DMS153 treated with DMSO at 0.1 percent for 48 hours (cell line): Measurements from ENCODE around the gene ADAMTSL3.
"Not testable (repeated sequence)": the region's sequence is repeated elsewhere in the genome, so short reads cannot be mapped to it uniquely, and the experiment has no call there.

Experiments used
- DNase-seq: peaks from one replicate; lab custom pipeline; 2025; ENCODE audit not compliant: unreplicated experiment; lab: John Stamatoyannopoulos, UW

The ADAMTSL3 gene

DNA sequence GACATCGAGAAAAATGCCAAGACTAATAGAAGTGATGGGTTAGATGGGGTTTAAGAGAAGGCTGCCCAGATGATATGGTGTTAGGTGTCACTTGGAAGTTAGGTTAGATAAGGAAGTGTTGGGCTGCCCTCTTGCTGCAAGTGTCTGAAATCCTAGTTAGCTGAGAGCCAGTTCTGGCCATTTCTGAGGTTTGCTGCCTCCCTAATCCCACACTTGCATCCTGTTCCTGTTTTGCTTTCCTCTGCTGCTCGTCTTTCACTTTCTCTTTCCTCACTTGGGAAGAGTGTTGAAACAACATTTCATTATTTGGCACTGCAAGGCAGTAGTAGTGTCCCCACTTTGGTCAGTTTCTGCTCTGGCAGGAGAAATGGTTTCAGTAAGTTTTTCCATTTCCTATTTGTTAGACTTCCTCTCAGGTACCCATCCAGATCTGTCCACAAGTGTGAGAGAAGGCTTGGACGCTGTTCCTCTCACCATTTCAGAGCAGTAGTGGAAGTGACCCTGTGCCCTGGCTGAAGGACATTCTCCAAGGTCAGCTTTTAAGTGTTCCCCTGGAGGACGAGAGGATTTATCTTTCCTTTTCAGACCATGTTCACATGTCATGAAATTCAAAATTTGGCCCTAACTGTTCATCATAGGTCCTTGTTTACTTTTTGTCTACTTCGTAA is 93.3 kb downstream of the ADAMTSL3 start:
- no peak for DNase-seq

- no peak for DNase-seq
These were observed 93.8 kb downstream of the ADAMTSL3 start for GRCh38 chr15:83747718-83748110.

GRCh38 chr15:83753872-83754493 is 100.1 kb downstream of the ADAMTSL3 start:
- DNase-seq: no peak

GRCh38 chr15:83757291-83757690 is 103.4 kb downstream of the ADAMTSL3 start:
- not testable (repeated sequence) for DNase-seq

GRCh38 chr15:83762367-83762766 is 108.4 kb downstream of the ADAMTSL3 start:
- DNase-seq: no peak

DNA sequence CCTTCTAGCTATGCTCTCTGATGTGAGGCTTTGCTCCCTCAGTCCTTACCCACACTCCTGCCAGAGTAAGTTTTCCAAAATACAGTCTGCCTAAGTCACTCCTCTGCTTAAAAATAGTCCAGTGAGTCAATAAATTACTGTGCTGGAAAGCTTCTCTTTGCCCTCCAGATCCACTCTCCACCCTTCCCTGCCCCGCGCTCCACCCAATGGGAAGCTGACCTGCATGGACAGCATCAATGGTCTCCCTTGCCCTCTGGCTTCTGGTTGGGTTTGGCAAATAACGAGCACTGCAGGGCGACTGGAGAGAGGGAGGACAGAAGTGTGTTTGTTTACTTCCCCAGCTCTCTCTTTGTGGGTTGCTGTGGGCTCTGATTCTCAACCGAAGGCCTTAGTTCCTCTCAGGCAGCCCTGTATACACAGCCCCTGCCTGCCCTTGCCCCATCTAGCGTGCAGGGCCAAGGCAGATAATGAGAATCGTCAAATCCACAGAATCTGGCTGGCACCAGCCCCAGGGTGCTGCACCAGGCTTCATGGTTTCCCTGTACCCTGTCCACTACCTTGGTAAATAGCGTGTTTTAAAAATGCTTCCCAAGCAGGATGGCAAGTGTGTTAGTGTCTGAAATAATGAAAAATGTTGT is 110.4 kb downstream of the ADAMTSL3 start:
- no peak for DNase-seq

DNA sequence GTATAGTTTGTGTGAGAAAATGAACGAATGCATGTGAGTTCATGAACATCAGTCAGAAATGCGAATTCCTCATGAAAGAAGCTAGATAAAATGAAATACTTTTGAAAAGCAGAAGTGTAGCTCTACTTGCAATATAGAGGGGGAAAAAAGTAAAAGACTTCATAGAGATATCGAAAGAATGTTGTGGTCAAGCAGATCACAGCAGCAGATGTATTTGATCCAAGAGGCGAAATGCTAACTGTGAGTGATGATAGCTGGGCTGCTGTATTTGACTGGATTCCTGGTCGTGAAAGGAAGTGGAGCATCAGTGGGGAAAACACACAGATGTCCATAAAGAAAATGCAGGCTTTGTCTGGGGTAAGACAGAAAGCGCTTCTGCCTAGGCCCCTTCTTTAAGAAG is 112.4 kb downstream of the ADAMTSL3 start:
- no peak for DNase-seq

- no peak for DNase-seq
These were observed 113.8 kb downstream of the ADAMTSL3 start for GRCh38 chr15:83767741-83768140.

DNA sequence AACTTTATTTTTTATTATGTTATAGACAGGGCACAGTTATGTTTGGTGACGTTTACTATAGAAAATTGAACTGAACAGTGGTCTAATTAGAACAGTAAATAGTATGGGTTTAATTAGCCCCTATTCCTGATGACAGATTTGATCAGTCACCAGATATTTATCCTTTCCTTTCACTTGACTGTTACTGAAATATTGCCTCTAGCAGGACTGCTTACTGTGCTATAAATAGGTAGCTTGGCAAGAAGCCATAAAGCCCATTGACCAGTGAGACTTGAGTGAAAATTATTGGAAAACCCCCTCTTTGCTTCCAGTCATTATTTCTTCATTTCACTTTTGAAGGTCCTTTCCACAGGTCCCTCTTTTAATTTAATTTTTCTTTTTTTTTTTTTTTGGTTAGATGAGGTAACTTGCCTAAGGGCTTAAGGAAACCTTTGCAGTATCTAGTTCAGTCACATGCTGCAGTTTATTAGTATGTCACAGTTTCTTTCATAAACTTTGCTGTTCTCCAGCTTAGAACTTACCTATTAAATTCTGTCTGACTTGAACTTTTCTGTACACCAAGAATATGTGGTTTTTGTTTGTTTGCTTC is 115.6 kb downstream of the ADAMTSL3 start:
- DNase-seq: no peak

- no peak for DNase-seq
These were observed 121.8 kb downstream of the ADAMTSL3 start for GRCh38 chr15:83775738-83776137.

DNA sequence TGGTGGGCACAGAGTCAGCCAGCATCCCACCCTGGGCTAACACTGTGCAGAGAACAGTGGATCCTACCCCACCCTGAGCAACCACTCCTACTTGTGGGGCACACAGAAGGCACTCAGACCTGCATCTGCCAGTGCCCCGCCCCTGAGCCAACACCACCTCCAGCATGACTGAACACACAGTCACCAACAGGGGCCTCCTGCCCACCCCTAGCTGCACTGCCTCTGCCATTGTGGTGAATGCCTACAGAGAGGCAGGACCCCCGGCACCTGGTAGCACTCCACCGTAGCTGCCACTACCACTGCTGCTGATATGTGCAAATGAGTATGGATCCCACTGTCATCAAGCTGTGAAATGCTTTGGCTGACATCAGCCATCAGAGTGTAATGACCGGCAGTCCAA is 123.1 kb downstream of the ADAMTSL3 start:
- DNase-seq: no peak

- no peak for DNase-seq
These were observed 129.3 kb downstream of the ADAMTSL3 start for GRCh38 chr15:83783227-83783626.

DNA sequence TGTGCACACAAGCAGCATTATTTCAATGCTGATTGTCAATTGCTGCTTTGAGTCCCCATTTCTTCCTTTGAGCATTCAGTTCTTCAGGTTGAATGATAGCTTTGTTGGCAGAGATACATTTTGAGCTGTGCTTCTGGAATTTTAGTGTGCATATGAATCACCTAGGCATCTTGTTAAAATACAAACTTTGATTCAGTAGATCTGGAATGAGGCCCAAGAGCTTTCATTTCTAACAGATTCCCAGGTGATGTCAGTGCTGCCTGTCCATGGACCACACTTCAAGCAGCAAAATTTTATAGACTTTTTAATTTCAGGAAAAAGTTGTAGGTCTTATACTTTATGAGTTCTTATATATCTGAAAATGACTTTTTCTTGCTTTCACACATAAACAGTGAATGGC is 131.1 kb downstream of the ADAMTSL3 start:
- DNase-seq: no peak

- DNase-seq: no peak
These were observed 132.4 kb downstream of the ADAMTSL3 start for GRCh38 chr15:83786336-83786735.

- DNase-seq: no peak
These were observed 139.1 kb downstream of the ADAMTSL3 start for GRCh38 chr15:83793069-83793468.

GRCh38 chr15:83794209-83794608 is 140.3 kb downstream of the ADAMTSL3 start:
- no peak for DNase-seq

- DNase-seq: no peak
These were observed 155.4 kb downstream of the ADAMTSL3 start for GRCh38 chr15:83809345-83809744.

- no peak for DNase-seq
These were observed 156.2 kb downstream of the ADAMTSL3 start for GRCh38 chr15:83810110-83810509.

- DNase-seq: no peak
These were observed 159.8 kb downstream of the ADAMTSL3 start for GRCh38 chr15:83813682-83814081.

DNA sequence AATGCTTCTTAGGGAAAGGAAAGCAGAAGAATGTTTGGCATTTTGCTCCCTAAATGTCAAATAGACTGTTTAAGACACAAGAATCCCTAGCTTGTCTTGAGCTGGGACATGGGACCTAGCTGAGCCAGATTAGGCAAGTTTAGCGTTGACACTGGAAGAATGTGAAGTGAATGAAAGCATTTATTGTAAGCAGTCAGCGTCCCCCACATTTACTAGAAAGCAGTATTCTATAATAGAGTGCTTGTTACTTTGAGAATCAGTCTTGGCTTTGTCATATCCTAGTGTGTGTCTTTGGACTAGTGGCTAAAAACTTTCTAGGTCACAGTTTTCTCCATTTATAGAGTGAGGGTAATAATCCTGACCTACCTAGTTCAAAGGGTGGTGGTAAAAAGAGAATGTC is 161.6 kb downstream of the ADAMTSL3 start:
- DNase-seq: no peak

DNA sequence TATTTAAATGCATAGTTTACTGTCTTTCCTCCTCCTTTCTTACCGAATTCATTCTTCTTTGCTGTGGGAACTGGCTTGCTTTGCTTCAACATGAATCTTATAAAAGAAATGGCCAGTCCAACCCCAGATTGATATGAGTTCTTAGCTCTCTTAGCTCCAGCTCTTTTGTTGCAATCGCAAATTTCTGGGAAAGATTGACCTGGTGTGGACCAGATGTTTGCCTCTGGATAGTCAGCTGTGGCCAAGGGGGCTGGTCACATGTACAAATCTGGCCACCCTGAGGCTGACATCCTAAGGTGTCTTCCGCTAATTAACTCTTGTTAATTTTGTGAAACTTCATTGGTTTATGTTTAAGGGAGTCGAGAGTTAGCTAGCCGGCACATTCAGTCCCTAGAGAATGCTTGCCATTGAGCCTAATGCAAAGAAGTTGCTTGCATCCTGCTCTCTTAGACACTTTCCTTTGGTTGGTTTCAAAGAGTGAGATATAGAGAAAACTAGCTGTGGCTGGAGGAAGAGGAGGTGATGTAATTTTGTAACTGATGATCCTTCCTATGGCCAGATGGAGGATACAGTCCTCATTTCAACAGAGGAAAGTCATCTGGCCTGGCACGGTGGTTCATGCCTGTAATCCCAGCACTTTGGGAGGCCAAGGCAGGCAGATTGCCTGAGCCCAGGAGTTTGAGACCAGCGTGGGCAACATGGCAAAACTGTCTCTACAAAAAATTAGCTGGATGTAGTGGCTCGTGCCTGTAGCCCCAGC is 162.4 kb downstream of the ADAMTSL3 start:
- DNase-seq: no peak
